Neural cell (in vitro differentiated cells): ENCODE measurements around the gene NPAS3. TPM values are rescaled to one million over a fixed set of nuclear protein-coding genes. Genes with fewer than 3 reads are reported as not detected.

Experiments used
- H2AFZ ChIP-seq: fragments of 200-600, 300-800 bp; sonication (generic), shearing (Covaris generic); 2 replicates; pipeline ENCODE4 v1.6.0; 2014; ENCODE audit warnings: low read depth, mild to moderate bottlenecking, antibody characterized with exemption, low read length, moderate library complexity
- H3F3A ChIP-seq: fragments of 200-600 bp; shearing (Covaris generic); 2 replicates; pipeline ENCODE4 v1.6.1; 2016; ENCODE audit warnings: mild to moderate bottlenecking, moderate library complexity, mixed read lengths, antibody characterized with exemption, low read length; ENCODE audit not compliant: insufficient read depth, poor library complexity, severe bottlenecking
- H3K27ac ChIP-seq: fragments of 200-600, 300-800 bp; sonication (generic), shearing (Covaris generic); 2 replicates; pipeline ENCODE4 v1.5.1; 2014; ENCODE audit warnings: mild to moderate bottlenecking, low read length, moderate library complexity
- H3K27me3 ChIP-seq: fragments of 300-800, 200-600 bp; sonication (generic), shearing (Covaris generic); 2 replicates; pipeline ENCODE4 v1.6.0; 2014; ENCODE audit warnings: mild to moderate bottlenecking, low read depth, low read length, moderate library complexity; ENCODE audit not compliant: insufficient read depth
- H3K36me3 ChIP-seq: fragments of 300-800, 200-600 bp; sonication (generic), shearing (Covaris generic); 2 replicates; pipeline ENCODE4 v1.5.1; 2014; ENCODE audit warnings: mild to moderate bottlenecking, antibody characterized with exemption, low read length, moderate library complexity; ENCODE audit not compliant: insufficient read depth
- H3K4me2 ChIP-seq: fragments of 300-800, 200-600 bp; sonication (generic), shearing (Covaris generic); 2 replicates; pipeline ENCODE4 v1.6.0; 2014; ENCODE audit warnings: mild to moderate bottlenecking, low read length
- H3K4me3 ChIP-seq: fragments of 300-800, 200-600 bp; sonication (generic), shearing (Covaris generic); 2 replicates; pipeline ENCODE4 v1.5.1; 2014; ENCODE audit warnings: mild to moderate bottlenecking, low read length, moderate library complexity
- H3K79me2 ChIP-seq: fragments of 200-600 bp; shearing (Covaris generic); replicated peaks from 2 replicates; pipeline ENCODE4 v1.6.0; 2014; ENCODE audit warnings: mild to moderate bottlenecking, low read length, moderate library complexity; ENCODE audit not compliant: insufficient read depth
- H3K9ac ChIP-seq: fragments of 300-800, 200-600 bp; sonication (generic), shearing (Covaris generic); 2 replicates; pipeline ENCODE4 v1.6.1; 2016; ENCODE audit warnings: mild to moderate bottlenecking, low read length, mixed read lengths
- H3K9me2 ChIP-seq: fragments of 200-600 bp; shearing (Covaris generic); 2 replicates; pipeline ENCODE4 v1.6.1; 2016; ENCODE audit warnings: mild to moderate bottlenecking, low read length, mixed read lengths; ENCODE audit not compliant: insufficient read depth
- H3K9me3 ChIP-seq: fragments of 200-600, 300-800 bp; sonication (generic), shearing (Covaris generic); 2 replicates; pipeline ENCODE4 v1.6.1; 2016; ENCODE audit warnings: mild to moderate bottlenecking, mixed run types, low read length, moderate library complexity, mixed read lengths
- H4K20me1 ChIP-seq: fragments of 200-600 bp; shearing (Covaris generic); 2 replicates; pipeline ENCODE4 v1.6.1; 2016; ENCODE audit warnings: mild to moderate bottlenecking, mixed run types; ENCODE audit not compliant: insufficient read depth
- EP300 ChIP-seq: fragments of 450-650 bp; conservative IDR thresholded peaks from 2 replicates; pipeline ENCODE4 v1.6.1; 2014; ENCODE audit warnings: antibody characterized with exemption, mild to moderate bottlenecking, moderate library complexity; ENCODE audit not compliant: poor library complexity, severe bottlenecking
- EZH2 ChIP-seq: fragments of 200-600, 300-800 bp; shearing (Covaris generic), sonication (generic); IDR thresholded peaks from 2 replicates; pipeline ENCODE4 v1.6.1; 2014; ENCODE audit warnings: antibody characterized with exemption, low read length, borderline replicate concordance, mild to moderate bottlenecking; ENCODE audit not compliant: insufficient read depth, poor library complexity, severe bottlenecking
- MXI1 ChIP-seq: fragments of 450-650 bp; conservative IDR thresholded peaks from 2 replicates; pipeline ENCODE4 v1.6.1; 2014; ENCODE audit warnings: antibody characterized with exemption, mild to moderate bottlenecking; ENCODE audit not compliant: poor library complexity, severe bottlenecking
- POLR2AphosphoS5 ChIP-seq: IDR thresholded peaks from 2 replicates; pipeline ENCODE4 v1.6.1; 2012
- RAD21 ChIP-seq: fragments of 450-650 bp; conservative IDR thresholded peaks from 2 replicates; pipeline ENCODE4 v1.6.1; 2014; ENCODE audit warnings: antibody characterized with exemption, mild to moderate bottlenecking, moderate library complexity
- REST ChIP-seq: IDR thresholded peaks from 2 replicates; pipeline ENCODE4 v1.6.1; 2012; ENCODE audit warnings: borderline replicate concordance
- SMC3 ChIP-seq: fragments of 450-650 bp; conservative IDR thresholded peaks from 2 replicates; pipeline ENCODE4 v1.6.1; 2014; ENCODE audit warnings: antibody characterized with exemption, mild to moderate bottlenecking, moderate library complexity; ENCODE audit not compliant: poor library complexity
- TAF1 ChIP-seq: IDR thresholded peaks from 2 replicates; pipeline ENCODE4 v1.6.1; 2012; ENCODE audit warnings: low read depth
- polyA plus RNA-seq: library from polyadenylated mRNA; depleted of rRNA; stranded (reverse); fragments of >200 nt; gene quantifications from 2 replicates; pipeline ENCODE4 v1.2.3, GENCODE V29; 2014
- TF ChIP-seq, protein P1 (sequence below): fragments of 450-650 bp; IDR thresholded peaks from 2 replicates; pipeline ENCODE4 v1.5.1; 2014; ENCODE audit warnings: antibody characterized with exemption, mild to moderate bottlenecking, moderate library complexity; ENCODE audit not compliant: poor library complexity, severe bottlenecking

NPAS3 gene
- polyA plus RNA-seq, 1 donor from 2014 or later, result 1.3 TPM

DNA sequence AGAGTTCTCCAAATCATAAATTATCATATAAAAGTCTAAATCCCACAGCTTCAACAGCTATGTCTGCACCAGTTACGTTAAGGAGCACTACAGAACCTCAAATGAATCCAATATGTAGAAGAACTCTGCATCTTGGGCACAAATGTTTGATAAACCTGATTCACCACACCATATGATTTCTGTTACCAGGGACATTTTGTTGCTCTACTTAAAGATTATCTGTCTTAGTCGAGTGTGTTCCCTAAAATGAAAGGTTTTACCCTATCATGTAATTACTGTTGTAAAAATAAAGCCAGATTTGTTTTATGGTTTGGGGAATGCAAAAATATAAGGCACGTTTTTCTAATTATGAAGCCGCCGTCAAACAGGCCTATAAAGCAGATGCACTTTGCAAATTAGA is 649.1 kb downstream of the NPAS3 start:
- H3K27me3 ChIP-seq, result no peaks in the 10 kb centered on the region
- H3K9ac ChIP-seq, result no peak overlapping the region
- no peak overlapping the region for H3K27ac ChIP-seq
- H3K79me2 ChIP-seq, result no peaks in the 10 kb centered on the region
- H3K9me3 ChIP-seq, result no peaks in the 10 kb centered on the region
- TF ChIP-seq RAD21 (no peak), POLR2AphosphoS5 (no peak), SMC3 (no peak), EZH2 (no peak), EP300 (no peak), MXI1 (no peak), REST (no peak), TAF1 (no peak)
- TF ChIP-seq, protein P1, sequence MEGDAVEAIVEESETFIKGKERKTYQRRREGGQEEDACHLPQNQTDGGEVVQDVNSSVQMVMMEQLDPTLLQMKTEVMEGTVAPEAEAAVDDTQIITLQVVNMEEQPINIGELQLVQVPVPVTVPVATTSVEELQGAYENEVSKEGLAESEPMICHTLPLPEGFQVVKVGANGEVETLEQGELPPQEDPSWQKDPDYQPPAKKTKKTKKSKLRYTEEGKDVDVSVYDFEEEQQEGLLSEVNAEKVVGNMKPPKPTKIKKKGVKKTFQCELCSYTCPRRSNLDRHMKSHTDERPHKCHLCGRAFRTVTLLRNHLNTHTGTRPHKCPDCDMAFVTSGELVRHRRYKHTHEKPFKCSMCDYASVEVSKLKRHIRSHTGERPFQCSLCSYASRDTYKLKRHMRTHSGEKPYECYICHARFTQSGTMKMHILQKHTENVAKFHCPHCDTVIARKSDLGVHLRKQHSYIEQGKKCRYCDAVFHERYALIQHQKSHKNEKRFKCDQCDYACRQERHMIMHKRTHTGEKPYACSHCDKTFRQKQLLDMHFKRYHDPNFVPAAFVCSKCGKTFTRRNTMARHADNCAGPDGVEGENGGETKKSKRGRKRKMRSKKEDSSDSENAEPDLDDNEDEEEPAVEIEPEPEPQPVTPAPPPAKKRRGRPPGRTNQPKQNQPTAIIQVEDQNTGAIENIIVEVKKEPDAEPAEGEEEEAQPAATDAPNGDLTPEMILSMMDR, result no peak
- no peak overlapping the region for H3K4me3 ChIP-seq
- no peak overlapping the region for H3K4me2 ChIP-seq
- H3K9me2 ChIP-seq, result no peaks in the 10 kb centered on the region
- no peaks in the 10 kb centered on the region for H4K20me1 ChIP-seq
- H3K36me3 ChIP-seq, result no peaks in the 10 kb centered on the region
- no peak overlapping the region for H2AFZ ChIP-seq
- no peaks in the 10 kb centered on the region for H3F3A ChIP-seq

DNA sequence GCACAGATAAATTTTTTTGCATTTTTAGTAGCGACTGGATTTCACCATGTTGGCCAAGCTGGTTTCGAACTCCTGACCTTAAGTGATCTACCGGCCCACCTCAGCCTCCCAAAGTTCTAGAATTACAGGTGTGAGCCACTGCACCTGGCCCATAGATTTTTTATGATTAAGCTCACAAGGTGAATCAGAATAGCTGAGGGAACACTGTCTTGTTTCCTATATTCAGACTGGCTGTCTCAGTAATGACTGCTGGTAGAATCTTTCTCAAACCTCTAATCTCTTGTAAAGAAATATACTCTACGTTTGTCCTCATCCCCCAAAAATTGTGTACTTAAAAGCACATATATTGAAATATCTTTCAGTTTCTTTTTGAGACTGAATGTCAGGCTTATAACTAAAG is 650.1 kb downstream of the NPAS3 start:
- Histone ChIP-seq H3K79me2 (no peaks in the 10 kb centered on the region), H3K27me3 (no peaks in the 10 kb centered on the region), H3K4me3 (no peak overlapping the region), H4K20me1 (no peaks in the 10 kb centered on the region), H3K9ac (no peak overlapping the region), H3K27ac (no peak overlapping the region), H3K9me2 (no peaks in the 10 kb centered on the region), H3F3A (no peaks in the 10 kb centered on the region), H3K36me3 (no peaks in the 10 kb centered on the region), H3K9me3 (no peaks in the 10 kb centered on the region), H3K4me2 (no peak overlapping the region), H2AFZ (no peak overlapping the region)
- TF ChIP-seq REST (no peak), RAD21 (no peak), POLR2AphosphoS5 (no peak)
